ENCODE measurements around the gene EEF1AKMT3.
A peak's percentile ranks its signal among the peaks of the same experiment; 100 is the strongest.

The EEF1AKMT3 gene

GRCh38 chr12:57776247-57776587 lies 3.8 kb downstream of the EEF1AKMT3 start:
- H3K4me1 ChIP-seq (ENCODE audit: control insufficient read depth, insufficient read depth, low read length): peaks cover 18% of the 10 kb centered on the region
- no peak overlapping the region for H3K4me3 ChIP-seq (ENCODE audit: low read length in 2 of 2)
- H3K27ac ChIP-seq (ENCODE audit: low read length): no peak overlapping the region
- peaks cover 0 to 2% of the 10 kb centered on the region in 2 donors for H3K36me3 ChIP-seq (ENCODE audit: control insufficient read depth in 2 of 2, insufficient read depth in 2 of 2, low read length in 2 of 2)
- no peaks in the 10 kb centered on the region for H3K27me3 ChIP-seq (ENCODE audit: control insufficient read depth in 1 of 2, insufficient read depth in 2 of 2, low read length in 2 of 2)
- no peaks in the 10 kb centered on the region for H3K9me3 ChIP-seq (ENCODE audit: control insufficient read depth in 2 of 2, low read length in 2 of 2)
- no peak overlapping the region for H3K9ac ChIP-seq (ENCODE audit: low read length in 2 of 2)

DNA sequence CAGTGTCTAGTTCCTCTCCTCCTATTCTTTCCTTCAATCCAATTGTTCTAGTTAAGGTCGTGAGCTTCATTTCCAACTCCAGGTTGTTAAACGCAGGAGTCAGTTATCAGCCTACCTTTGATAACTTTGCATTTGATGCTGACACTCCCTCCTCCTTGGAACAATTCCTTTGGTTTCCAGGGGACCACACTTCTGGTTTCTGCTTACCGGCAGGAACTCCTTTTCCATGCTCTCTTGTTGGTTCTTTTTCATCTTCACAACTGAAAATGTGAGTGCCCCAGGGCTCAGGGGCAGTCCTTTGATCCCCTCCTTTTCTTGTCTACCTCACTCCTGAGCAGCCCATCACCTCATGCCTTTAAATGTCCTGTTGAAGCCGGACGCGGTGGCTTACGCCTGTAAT lies 5.0 kb downstream of the EEF1AKMT3 start:
- no peaks in the 10 kb centered on the region for H3K9me3 ChIP-seq (ENCODE audit: control insufficient read depth in 2 of 2, low read length in 2 of 2)
- H3K9ac ChIP-seq (ENCODE audit: low read length in 2 of 2): no peak overlapping the region
- peaks cover 7% of the 10 kb centered on the region for H3K4me1 ChIP-seq (ENCODE audit: control insufficient read depth, insufficient read depth, low read length)
- no peaks in the 10 kb centered on the region for H3K27me3 ChIP-seq (ENCODE audit: control insufficient read depth in 1 of 2, insufficient read depth in 2 of 2, low read length in 2 of 2)
- peaks cover 0 to 2% of the 10 kb centered on the region in 2 donors for H3K36me3 ChIP-seq (ENCODE audit: control insufficient read depth in 2 of 2, insufficient read depth in 2 of 2, low read length in 2 of 2)
- H3K27ac ChIP-seq (ENCODE audit: low read length): no peak overlapping the region
- no peak overlapping the region for H3K4me3 ChIP-seq (ENCODE audit: low read length in 2 of 2)

- H3K9ac ChIP-seq (ENCODE audit: low read length in 2 of 2): no peak overlapping the region
- peaks cover 5% of the 10 kb centered on the region for H3K4me1 ChIP-seq (ENCODE audit: control insufficient read depth, insufficient read depth, low read length)
- H3K9me3 ChIP-seq (ENCODE audit: control insufficient read depth in 2 of 2, low read length in 2 of 2): no peaks in the 10 kb centered on the region
- H3K27ac ChIP-seq (ENCODE audit: low read length): no peak overlapping the region
- H3K27me3 ChIP-seq (ENCODE audit: control insufficient read depth in 1 of 2, insufficient read depth in 2 of 2, low read length in 2 of 2): no peaks in the 10 kb centered on the region
- no peak overlapping the region for H3K4me3 ChIP-seq (ENCODE audit: low read length in 2 of 2)
- H3K36me3 ChIP-seq (ENCODE audit: control insufficient read depth in 2 of 2, insufficient read depth in 2 of 2, low read length in 2 of 2): peaks cover 0 to 2% of the 10 kb centered on the region in 2 donors
Observed at GRCh38 chr12:57777911-57778310, 5.5 kb downstream of the EEF1AKMT3 start.

DNA sequence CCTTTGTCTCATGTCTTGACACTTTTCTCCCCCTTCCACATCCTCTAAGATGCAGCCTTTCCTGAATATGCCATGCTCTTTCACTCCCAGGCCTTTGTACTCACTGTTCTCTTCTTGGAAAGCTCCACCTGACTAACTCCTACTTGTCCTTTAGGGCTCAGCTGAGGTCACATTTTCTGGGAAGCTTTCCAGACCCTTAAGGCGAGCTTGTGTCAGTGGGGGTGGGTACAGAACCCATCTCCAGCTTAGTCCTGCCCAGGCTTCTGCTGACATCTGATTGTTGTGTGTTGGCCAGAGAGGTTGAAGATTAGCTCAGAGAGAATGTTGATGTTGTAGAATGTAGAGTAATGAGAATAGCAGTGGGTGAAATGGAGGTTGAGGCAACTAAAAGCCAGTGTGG lies 7.3 kb downstream of the EEF1AKMT3 start:
- Histone ChIP-seq H3K36me3 (ENCODE audit: control insufficient read depth in 2 of 2, insufficient read depth in 2 of 2, low read length in 2 of 2) (peaks cover 0 to 5% of the 10 kb centered on the region in 2 donors), H3K9ac (ENCODE audit: low read length in 2 of 2) (no peak overlapping the region), H3K4me1 (ENCODE audit: control insufficient read depth, insufficient read depth, low read length) (peaks cover 4% of the 10 kb centered on the region), H3K9me3 (ENCODE audit: control insufficient read depth in 2 of 2, low read length in 2 of 2) (no peaks in the 10 kb centered on the region), H3K4me3 (ENCODE audit: low read length in 2 of 2) (no peak overlapping the region), H3K27ac (ENCODE audit: low read length) (no peak overlapping the region), H3K27me3 (ENCODE audit: control insufficient read depth in 1 of 2, insufficient read depth in 2 of 2, low read length in 2 of 2) (no peaks in the 10 kb centered on the region)

DNA sequence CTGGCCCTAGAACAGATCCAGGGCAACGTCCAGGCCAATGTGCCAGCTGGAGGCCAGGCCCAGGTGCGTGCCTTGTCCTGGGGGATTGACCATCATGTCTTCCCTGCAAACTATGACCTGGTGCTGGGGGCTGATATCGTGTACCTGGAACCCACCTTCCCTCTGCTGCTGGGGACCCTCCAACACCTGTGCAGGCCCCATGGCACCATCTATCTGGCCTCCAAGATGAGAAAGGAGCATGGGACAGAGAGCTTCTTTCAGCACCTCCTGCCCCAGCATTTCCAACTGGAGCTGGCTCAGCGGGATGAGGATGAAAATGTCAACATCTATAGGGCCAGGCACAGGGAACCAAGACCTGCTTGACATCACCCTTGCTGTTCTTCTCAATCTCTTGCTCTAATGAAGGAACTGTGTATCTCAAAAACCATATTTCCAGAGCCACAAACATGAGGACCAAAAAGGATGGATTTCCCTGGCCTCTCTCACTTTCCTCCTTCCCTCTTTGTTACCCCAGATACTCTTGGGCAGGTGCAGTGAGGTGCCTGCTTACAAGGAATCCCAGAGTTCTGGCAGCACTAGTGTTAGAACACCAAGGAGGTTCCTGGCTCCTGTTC lies 8.0 kb downstream of the EEF1AKMT3 start:
- peak overlapping the region in 1 of 2 donors; percentile 5 for H3K9ac ChIP-seq (ENCODE audit: low read length in 2 of 2)
- no peak overlapping the region for H3K27ac ChIP-seq (ENCODE audit: low read length)
- no peaks in the 10 kb centered on the region for H3K27me3 ChIP-seq (ENCODE audit: control insufficient read depth in 1 of 2, insufficient read depth in 2 of 2, low read length in 2 of 2)
- H3K4me3 ChIP-seq (ENCODE audit: low read length in 2 of 2): no peak overlapping the region
- H3K4me1 ChIP-seq (ENCODE audit: control insufficient read depth, insufficient read depth, low read length): peaks cover 4% of the 10 kb centered on the region
- no peaks in the 10 kb centered on the region for H3K9me3 ChIP-seq (ENCODE audit: control insufficient read depth in 2 of 2, low read length in 2 of 2)
- H3K36me3 ChIP-seq (ENCODE audit: control insufficient read depth in 2 of 2, insufficient read depth in 2 of 2, low read length in 2 of 2): peaks cover 0 to 5% of the 10 kb centered on the region in 2 donors

GRCh38 chr12:57781244-57781643 lies 8.8 kb downstream of the EEF1AKMT3 start:
- Histone ChIP-seq H3K4me3 (ENCODE audit: low read length in 2 of 2) (no peak overlapping the region), H3K9me3 (ENCODE audit: control insufficient read depth in 2 of 2, low read length in 2 of 2) (no peaks in the 10 kb centered on the region), H3K4me1 (ENCODE audit: control insufficient read depth, insufficient read depth, low read length) (peaks cover 4% of the 10 kb centered on the region), H3K9ac (ENCODE audit: low read length in 2 of 2) (no peak overlapping the region), H3K27ac (ENCODE audit: low read length) (no peak overlapping the region), H3K36me3 (ENCODE audit: control insufficient read depth in 2 of 2, insufficient read depth in 2 of 2, low read length in 2 of 2) (peaks cover 3 to 10% of the 10 kb centered on the region in 2 donors), H3K27me3 (ENCODE audit: control insufficient read depth in 1 of 2, insufficient read depth in 2 of 2, low read length in 2 of 2) (no peaks in the 10 kb centered on the region)

DNA sequence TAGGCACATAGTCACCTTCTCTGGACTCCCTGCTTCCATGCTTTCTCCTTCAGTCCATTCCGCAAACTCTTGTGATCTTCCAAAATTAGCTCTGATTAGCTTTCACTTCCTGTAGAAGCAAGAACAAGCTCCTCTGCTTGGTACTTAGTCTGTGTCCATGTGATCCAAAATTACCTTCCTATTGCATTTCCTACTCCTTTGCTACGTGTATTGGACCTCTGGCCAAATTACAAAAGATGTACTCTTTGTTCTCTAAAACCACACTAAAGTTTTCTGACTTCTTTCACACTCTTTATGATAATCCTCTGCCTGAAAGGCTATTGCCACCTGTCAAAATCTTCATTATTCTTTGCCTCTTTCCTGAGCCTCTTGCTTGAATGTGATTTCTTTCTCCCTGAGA lies 9.4 kb downstream of the EEF1AKMT3 start:
- H3K9me3 ChIP-seq (ENCODE audit: control insufficient read depth in 2 of 2, low read length in 2 of 2): no peaks in the 10 kb centered on the region
- H3K4me3 ChIP-seq (ENCODE audit: low read length in 2 of 2): no peak overlapping the region
- peaks cover 4% of the 10 kb centered on the region for H3K4me1 ChIP-seq (ENCODE audit: control insufficient read depth, insufficient read depth, low read length)
- peaks cover 9 to 15% of the 10 kb centered on the region in 2 donors for H3K36me3 ChIP-seq (ENCODE audit: control insufficient read depth in 2 of 2, insufficient read depth in 2 of 2, low read length in 2 of 2)
- H3K27ac ChIP-seq (ENCODE audit: low read length): no peak overlapping the region
- no peaks in the 10 kb centered on the region for H3K27me3 ChIP-seq (ENCODE audit: control insufficient read depth in 1 of 2, insufficient read depth in 2 of 2, low read length in 2 of 2)
- no peak overlapping the region for H3K9ac ChIP-seq (ENCODE audit: low read length in 2 of 2)

DNA sequence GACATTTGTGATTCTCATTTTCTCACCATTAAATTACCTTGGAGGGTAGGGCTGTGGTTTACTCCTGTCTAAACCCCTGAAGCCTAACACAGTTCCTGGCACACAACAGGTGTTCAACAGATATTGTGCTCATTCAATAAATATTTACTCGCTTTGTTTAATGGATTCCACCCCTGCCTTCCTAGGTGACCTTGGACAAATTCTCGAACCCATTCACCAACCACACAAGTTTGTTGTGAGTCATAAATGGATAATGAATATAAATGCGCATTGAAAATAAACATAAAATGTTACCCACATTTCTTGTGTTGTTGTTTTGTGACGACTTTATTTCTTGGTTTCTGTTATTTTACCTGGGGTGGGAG lies 9.8 kb downstream of the EEF1AKMT3 start:
- H3K9ac ChIP-seq (ENCODE audit: low read length in 2 of 2): peak overlapping the region in 1 of 2 donors; percentile 82
- H3K27ac ChIP-seq (ENCODE audit: low read length): peak overlapping the region; percentile 67
- H3K27me3 ChIP-seq (ENCODE audit: control insufficient read depth in 1 of 2, insufficient read depth in 2 of 2, low read length in 2 of 2): no peaks in the 10 kb centered on the region
- H3K4me1 ChIP-seq (ENCODE audit: control insufficient read depth, insufficient read depth, low read length): peaks cover 4% of the 10 kb centered on the region
- no peaks in the 10 kb centered on the region for H3K9me3 ChIP-seq (ENCODE audit: control insufficient read depth in 2 of 2, low read length in 2 of 2)
- peak overlapping the region; percentile 93 to 100 for H3K4me3 ChIP-seq (ENCODE audit: low read length in 2 of 2)
- peaks cover 10 to 16% of the 10 kb centered on the region in 2 donors for H3K36me3 ChIP-seq (ENCODE audit: control insufficient read depth in 2 of 2, insufficient read depth in 2 of 2, low read length in 2 of 2)

GRCh38 chr12:57782608-57783465 lies 10.4 kb downstream of the EEF1AKMT3 start, which contains the start of gene TSFM:
TSFM (plus strand) TSS chr12:57782787; CDS start chr12:57782802, 15 bp downstream.
- Histone ChIP-seq H3K27ac (ENCODE audit: low read length) (peak within 1 kb of the TSS; percentile 67), H3K9ac (ENCODE audit: low read length in 2 of 2) (peak within 1 kb of the TSS; percentile 82 to 96), H3K36me3 (ENCODE audit: control insufficient read depth in 2 of 2, insufficient read depth in 2 of 2, low read length in 2 of 2) (peaks cover 11 to 18% of the 10 kb centered on the region in 2 donors), H3K4me3 (ENCODE audit: low read length in 2 of 2) (peak within 1 kb of the TSS; percentile 93 to 100), H3K4me1 (ENCODE audit: control insufficient read depth, insufficient read depth, low read length) (peaks cover 4% of the 10 kb centered on the region), H3K9me3 (ENCODE audit: control insufficient read depth in 2 of 2, low read length in 2 of 2) (no peaks in the 10 kb centered on the region), H3K27me3 (ENCODE audit: control insufficient read depth in 1 of 2, insufficient read depth in 2 of 2, low read length in 2 of 2) (no peaks in the 10 kb centered on the region)

DNA sequence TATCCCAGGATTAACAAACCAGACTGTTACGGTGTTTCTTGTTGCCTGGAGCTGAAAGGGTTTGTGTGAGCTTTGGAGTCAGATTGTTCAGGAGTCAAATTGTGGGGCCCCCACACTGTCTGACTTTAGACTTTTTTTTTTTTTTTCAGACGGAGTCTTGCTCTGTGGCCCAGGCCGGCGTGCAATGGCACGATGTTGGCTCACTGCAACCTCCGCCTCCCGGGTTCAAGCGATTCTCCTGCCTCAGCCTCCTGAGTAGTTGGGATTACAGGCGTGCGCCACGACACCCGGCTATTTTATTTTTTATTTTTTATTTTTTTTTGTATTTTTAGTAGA lies 11.0 kb downstream of the EEF1AKMT3 start:
- H3K27ac ChIP-seq (ENCODE audit: low read length): no peak overlapping the region
- peaks cover 4% of the 10 kb centered on the region for H3K4me1 ChIP-seq (ENCODE audit: control insufficient read depth, insufficient read depth, low read length)
- H3K9ac ChIP-seq (ENCODE audit: low read length in 2 of 2): peak overlapping the region; percentile 82 to 96

GRCh38 chr12:57783861-57784260 lies 11.4 kb downstream of the EEF1AKMT3 start:
- no peaks in the 10 kb centered on the region for H3K27me3 ChIP-seq (ENCODE audit: control insufficient read depth in 1 of 2, insufficient read depth in 2 of 2, low read length in 2 of 2)
- H3K4me1 ChIP-seq (ENCODE audit: control insufficient read depth, insufficient read depth, low read length): peaks cover 4% of the 10 kb centered on the region
- no peaks in the 10 kb centered on the region for H3K9me3 ChIP-seq (ENCODE audit: control insufficient read depth in 2 of 2, low read length in 2 of 2)
- peak overlapping the region in 1 of 2 donors; percentile 35 for H3K4me3 ChIP-seq (ENCODE audit: low read length in 2 of 2)
- peaks cover 12 to 18% of the 10 kb centered on the region in 2 donors for H3K36me3 ChIP-seq (ENCODE audit: control insufficient read depth in 2 of 2, insufficient read depth in 2 of 2, low read length in 2 of 2)
- no peak overlapping the region for H3K27ac ChIP-seq (ENCODE audit: low read length)
- H3K9ac ChIP-seq (ENCODE audit: low read length in 2 of 2): no peak overlapping the region

More for the DNA sequence above, 11.0 kb downstream of the EEF1AKMT3 start:
- Histone ChIP-seq H3K9me3 (ENCODE audit: control insufficient read depth in 2 of 2, low read length in 2 of 2) (no peaks in the 10 kb centered on the region), H3K27me3 (ENCODE audit: control insufficient read depth in 1 of 2, insufficient read depth in 2 of 2, low read length in 2 of 2) (no peaks in the 10 kb centered on the region), H3K36me3 (ENCODE audit: control insufficient read depth in 2 of 2, insufficient read depth in 2 of 2, low read length in 2 of 2) (peaks cover 12 to 18% of the 10 kb centered on the region in 2 donors), H3K4me3 (ENCODE audit: low read length in 2 of 2) (peak overlapping the region; percentile 93 to 100)

Data from stomach smooth muscle (tissue), 2 donors.